T-helper 2 cell (primary cell): ENCODE measurements around the gene DHRS3.

ENCODE experiments used
- DNase-seq, 5 experiments: peaks; one replicate each; pipeline versions ENCODE4 v3.0.0 to v3.0.0-alpha.2; 2012 to 2022

Gene DHRS3

GRCh38 chr1:12552951-12553921 is 64.8 kb downstream of the DHRS3 start:
- no peak for DNase-seq

DNA sequence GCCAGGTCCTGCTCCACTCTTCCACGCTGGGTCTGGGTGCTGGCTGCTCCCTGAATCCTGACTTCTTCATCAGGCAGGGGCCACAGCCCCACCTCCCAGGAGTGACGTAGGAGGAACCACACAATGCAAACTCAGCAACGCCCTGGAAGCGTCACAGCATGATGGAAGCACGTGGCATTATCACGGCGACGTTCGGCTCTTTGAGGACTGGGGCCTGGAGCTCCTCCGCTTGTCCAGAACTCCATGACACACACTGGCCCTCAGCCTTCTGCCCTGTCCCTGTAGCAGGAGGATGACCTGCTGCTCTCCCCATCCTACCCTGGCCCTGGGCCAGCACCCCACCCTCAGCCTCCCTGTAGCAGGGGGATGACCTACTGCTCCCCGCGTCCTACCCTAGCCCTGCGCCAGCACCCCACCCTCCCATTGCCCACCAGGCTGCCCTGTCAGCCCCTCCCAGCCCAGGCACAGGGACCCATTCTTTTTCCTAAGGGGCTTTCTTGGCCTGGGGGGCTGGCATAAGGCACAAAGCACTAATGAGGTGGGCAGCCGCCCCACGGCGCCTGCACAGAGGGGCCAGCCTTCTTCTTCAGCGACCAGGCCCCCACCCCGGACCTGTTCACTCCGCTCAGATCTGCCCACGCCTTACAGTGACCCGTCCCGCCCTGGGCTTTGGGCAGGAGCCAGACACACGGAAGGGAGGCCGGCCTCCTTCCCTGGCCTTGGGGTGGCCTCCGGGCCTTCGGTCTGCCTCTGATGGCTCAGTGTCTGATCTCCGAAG is 65.7 kb downstream of the DHRS3 start:
- no peak for DNase-seq

- no peak for DNase-seq
These were observed 66.4 kb downstream of the DHRS3 start for GRCh38 chr1:12551584-12551983.

DNA sequence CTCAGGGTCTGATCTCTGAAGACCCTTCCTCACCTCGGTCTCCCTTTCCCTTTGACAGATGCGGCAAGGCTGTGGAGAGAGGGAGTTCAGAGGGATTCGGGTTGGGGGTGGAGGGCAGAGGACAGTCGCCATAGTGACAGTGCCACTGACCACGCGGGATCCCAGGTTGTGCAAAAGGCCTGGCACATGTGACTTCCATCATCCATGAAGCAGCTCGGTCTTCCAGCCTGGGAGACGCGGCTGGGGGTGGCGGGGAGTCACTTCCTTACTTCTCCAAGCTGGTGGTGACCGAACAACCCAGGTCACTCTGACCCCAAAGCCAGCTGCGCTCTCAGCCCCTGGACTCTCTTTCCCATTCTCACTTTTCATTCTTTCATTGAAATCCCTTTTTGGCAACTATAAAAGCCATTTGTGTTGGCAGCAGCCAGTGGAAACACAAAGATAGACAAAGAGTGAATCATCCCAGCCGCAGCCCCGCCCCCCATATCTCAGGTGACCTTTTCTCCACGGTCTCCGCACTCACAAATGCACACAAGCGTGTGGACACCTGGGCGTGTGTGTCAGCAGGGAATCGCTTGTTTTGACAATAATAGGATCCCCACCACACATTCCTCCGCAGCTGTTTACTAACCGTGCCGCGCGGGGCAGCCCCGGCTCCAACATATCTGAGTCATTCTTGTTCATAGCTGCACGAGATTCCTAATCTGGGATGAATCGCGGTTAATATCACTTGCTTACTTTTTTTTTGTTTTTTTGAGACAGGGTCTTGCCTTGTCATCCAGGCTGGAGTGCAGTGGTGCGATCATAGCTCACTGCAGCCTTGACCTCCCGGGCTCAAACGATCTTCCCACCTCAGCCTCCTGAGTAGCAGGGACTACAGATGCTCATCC is 68.3 kb downstream of the DHRS3 start:
- no peak for DNase-seq

DNA sequence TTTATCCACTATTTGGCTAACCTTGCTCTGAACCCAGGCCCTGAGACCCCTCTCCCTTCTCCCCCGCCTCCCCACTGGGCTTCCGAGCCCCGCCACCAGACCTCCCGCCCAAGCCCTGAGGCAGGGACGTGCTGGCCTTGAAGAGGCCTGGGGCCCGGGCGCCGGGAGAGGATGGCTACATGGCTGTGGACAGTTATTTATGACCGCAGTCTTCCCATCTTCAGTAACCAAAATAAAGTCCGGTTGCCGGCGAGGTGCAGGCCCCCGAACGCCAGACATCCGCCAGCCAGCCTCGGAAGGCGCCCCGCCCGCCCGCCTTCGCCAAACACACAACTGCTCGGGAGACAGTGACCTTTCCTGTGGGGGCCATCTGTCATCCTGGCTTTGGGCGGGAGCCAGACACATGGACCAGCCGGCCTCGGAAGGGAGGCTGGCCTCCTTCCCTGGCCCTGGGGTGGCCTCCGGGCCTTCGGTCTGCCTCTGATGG is 69.0 kb downstream of the DHRS3 start:
- no peak for DNase-seq

GRCh38 chr1:12548279-12548972 is 69.6 kb downstream of the DHRS3 start:
- no peak for DNase-seq

DNA sequence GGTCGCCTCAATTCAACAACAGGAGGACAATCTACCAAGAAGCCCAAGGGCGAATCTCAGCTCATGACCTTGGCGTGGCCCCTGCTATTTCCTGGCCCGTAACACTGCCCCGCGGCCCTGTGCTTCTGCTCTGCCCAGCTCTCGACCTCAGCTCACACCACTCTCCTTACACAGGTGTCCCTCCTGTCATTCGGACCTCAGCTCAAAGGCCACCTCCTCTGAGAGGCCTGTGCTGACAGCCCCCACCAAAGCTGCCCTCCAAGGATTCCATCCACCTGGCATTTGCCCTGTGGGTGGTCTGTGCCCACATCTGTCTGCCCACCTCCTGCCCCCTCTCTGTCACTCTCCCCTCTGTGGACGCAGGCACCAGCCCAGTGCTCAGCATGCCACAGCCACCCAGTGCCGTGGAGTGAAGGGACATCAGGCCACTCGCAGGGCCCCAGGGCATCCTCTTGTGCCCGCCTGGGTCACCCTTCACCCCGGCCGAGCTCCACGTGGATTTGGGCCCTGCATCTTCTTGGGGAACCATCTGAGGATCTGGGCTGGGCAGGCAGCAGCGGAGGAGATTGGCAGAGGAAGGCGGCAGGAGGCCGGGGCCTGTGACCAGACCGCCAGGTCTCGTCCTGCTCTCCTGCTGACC is 70.3 kb downstream of the DHRS3 start:
- DNase-seq = no peak

DNA sequence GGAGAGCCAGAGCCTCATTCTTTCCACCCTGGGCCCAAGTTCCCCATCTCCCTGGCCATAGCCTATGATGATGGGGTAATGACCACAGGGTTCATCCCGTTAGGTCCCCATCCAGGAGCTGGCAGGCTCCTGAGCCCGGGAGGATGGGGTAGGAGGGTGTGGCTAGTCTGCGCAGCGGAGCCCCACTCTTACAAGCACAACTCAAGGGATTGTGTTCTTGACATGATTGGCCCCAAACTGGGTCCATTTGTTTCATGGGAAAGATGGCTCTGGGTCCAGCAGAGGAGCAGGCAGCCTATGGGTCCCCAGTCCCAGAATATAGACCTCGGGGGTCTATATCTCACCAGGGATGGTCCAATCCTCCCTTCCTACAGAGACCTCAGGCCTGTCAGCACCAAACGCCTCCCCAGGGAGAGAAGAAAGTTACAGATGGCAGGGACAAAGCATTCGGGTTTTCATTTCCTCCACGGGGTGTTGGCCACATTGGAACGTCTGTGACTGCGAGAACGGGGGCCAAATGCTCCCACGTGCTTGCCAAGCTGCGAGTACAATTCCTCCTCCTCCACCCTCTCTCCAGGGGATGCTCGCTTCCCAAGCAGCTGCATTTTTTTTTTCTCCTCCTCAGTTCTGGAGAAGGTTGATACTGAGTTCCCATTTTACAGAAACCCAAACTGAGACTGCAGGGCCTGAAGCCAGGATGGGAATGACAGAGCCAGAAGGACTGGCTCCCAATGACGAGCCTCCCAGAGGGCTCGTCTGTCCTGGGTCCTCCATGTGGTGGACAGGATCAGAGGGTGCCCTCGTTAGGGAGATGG is 71.0 kb downstream of the DHRS3 start:
- DNase-seq = no peak

- no peak for DNase-seq
These were observed 73.0 kb downstream of the DHRS3 start for GRCh38 chr1:12544992-12545391.

DNA sequence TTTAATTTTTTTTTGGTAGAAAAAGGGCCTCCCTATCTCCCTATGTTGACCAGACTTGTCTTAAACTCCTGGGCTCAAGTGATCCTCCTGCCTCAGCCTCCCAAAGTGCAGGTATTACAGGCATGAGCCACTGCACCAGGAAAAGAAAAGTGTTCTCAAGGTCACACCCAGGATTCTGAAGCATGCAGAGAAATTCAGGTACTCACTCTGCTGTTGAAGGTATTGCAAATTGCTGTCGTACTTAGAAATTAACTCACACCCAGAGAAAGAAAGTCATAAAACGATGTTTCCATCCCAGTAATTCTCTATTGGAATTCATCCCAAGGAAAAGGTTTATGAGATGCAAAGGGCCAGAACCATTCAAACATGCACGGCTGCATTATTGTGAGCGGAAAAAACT is 73.7 kb downstream of the DHRS3 start:
- no peak for DNase-seq

DNA sequence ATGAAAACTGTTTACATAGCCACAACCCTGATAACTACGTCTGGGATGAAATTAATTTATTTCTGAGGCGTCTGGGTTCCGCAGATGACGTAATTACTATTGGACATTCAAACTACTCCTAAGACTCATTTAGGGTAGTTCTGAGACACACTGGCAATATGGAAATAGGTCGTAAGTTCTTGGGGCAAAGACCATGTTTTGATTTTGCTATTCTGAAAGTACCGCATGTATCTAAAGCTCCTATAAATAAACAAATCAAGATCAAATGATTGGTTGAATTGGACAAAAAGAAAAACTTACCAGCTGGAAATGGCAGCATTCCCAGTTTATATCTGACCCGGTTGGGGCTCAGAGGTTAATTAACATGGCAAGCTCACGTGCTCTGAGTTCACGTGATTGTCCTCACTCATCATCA is 74.3 kb downstream of the DHRS3 start:
- no peak for DNase-seq

DNA sequence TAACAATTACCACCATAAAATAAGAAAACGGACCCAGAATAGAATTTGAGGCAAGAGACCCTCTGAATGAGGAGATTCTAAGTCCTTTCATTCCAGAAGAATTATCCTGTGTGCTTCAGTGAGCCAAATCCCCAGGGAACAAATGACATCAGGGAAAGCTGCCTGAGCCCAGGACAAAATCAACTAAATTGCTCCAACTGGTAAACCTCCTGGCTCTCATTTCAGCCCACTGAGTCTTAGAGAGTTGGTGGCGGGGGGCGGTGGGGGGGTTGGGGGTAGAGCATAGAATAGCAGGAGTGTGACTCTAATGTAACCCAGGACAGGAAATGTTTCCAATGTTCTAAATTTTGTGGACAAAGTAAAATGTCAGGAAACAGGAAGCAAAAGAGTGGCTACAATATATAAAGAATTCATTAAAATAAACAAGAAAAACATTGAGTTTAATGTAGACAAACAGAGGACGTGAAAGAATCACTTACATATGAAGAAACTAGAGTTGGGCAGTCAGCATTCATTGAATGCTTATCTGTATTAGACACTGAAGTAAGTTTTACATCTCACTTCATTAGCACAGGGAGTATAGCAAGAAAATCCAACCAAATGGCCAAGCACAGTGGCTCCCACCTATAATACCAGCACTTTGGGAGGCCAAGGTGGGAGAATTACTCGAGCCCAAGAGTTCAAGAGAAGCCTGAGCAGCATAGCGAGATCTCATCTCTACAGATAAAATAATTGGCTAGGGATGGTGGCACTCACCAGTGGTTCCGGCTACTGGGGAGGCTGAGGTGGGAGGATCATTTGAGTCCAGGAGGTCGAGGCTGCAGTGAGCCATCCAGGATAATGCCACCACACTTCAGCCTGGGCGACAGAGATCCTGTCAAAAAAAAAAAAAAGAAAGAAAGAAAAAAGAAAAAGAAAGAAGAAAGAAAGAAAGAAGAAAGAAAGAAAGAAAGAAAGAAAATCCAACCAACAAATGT is 75.1 kb downstream of the DHRS3 start:
- DNase-seq = no peak

GRCh38 chr1:12542138-12542465 is 75.9 kb downstream of the DHRS3 start:
- DNase-seq = no peak

GRCh38 chr1:12541274-12542137 is 76.5 kb downstream of the DHRS3 start:
- no peak for DNase-seq

DNA sequence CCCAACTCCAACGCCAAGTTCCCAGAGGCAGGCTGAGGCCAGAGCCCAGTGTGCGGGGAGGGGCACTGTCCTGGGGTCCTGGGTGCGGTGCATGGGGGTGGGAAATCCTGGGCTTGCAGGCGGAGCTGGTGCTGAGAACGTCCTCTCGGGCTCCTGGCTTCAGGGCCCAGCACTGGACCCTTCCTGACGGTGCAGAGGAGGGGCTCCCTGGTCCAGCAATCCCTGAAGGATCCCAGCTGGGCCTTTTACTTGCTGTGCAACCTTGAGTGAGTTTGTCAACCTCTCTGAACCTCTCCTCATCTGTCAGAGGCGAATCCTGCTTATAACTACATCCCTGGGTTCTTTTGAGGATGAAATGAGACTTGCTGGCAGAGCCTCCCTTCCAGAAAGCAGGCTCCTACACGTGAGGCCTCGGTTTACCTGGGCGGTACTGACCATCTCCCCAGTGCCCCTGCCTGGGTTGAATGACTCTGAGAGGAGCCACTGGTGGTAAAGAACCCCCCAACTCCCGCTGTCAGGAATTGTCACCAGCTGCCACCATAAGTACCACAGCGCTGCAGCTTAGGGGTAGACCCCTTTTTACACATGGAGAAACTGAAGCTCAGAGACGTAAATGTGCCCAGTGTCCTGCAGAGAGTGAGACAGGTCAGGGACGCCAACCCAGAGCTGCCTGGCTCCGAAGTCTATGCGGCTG is 77.3 kb downstream of the DHRS3 start:
- DNase-seq = no peak

DNA sequence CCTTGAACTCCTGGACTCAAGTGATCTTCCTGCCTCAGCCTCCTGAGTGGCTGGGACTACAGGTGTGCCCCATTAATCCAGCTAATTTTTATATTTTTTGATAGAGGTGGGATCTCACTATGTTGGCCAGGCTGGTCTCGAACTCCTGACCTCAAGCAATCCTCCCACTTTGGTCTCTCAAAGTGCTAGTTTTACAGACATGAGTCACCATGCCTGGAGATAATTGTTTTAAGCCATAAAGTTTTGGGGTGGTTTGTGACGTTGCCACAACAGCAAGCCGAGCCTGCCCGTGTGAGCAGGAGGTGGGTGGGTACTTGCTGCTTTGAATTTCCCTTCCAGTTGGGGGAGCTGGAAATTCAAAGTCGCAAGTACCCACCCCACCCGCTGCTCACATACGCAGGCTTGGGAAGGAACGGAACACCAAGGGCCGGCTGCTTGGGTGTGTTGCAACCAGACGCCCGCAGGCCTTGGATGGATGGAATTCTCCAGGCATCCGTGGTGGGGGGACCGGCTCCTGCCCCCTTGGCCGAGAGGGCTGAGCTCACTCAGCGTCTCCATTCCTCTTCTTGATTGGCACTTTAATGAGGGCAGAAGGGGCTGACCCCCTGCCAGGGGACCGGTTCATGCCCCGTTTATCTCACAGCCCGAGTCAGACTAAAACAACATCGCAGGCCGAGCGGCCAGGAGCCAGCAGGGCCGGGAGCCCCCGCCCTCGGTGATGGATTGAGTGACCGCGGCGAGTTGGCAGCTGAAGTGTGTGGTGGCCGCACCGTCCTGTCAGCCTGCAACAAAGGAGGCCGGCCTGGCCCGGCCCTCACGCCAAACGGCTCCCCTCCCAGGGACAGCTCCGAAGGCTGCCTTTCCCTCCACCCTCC is 78.1 kb downstream of the DHRS3 start:
- no peak for DNase-seq

- no peak for DNase-seq
These were observed 78.7 kb downstream of the DHRS3 start for GRCh38 chr1:12539320-12539704.
